HepG2 (cell line): Measurements from ENCODE around the gene GNG7. TPM values are rescaled to one million over a fixed set of nuclear protein-coding genes. Genes with fewer than 3 reads are reported as not detected.

Experiments used
- CBFB ChIP-seq: sonication (generic); formaldehyde crosslinking; IDR thresholded peaks from 2 replicates; pipeline ENCODE4 v1.4.0; 2020; ENCODE audit warnings: missing genetic modification reagents
- CBX5 ChIP-seq: sonication (generic); formaldehyde crosslinking; IDR thresholded peaks from 2 replicates; pipeline ENCODE4 v1.4.0; 2020; ENCODE audit warnings: missing genetic modification reagents, borderline replicate concordance
- GTF3A ChIP-seq: sonication (generic); formaldehyde crosslinking; conservative IDR thresholded peaks from 2 replicates; pipeline ENCODE4 v1.4.0; 2020; ENCODE audit warnings: mild to moderate bottlenecking, missing genetic modification reagents
- MATR3 ChIP-seq: sonication (generic); formaldehyde crosslinking; IDR thresholded peaks from 2 replicates; pipeline ENCODE4 v1.4.0; 2020; ENCODE audit warnings: missing genetic modification reagents
- MYC ChIP-seq: sonication (generic); formaldehyde crosslinking; IDR thresholded peaks from 2 replicates; pipeline ENCODE4 v1.9.0; 2021; ENCODE audit warnings: missing genetic modification reagents, borderline replicate concordance
- PITX1 ChIP-seq: sonication (generic); formaldehyde crosslinking; IDR thresholded peaks from 2 replicates; pipeline ENCODE4 v1.5.1; 2020; ENCODE audit warnings: mild to moderate bottlenecking, missing genetic modification reagents
- POLR2AphosphoS2 ChIP-seq: IDR thresholded peaks from 2 replicates; pipeline ENCODE4 v1.6.1; 2011; ENCODE audit warnings: low read depth, low read length, improper control_type of control experiment
- SOX5 ChIP-seq: IDR thresholded peaks from 2 replicates; pipeline ENCODE4 v1.6.1; 2016; ENCODE audit warnings: borderline replicate concordance
- TCF12 ChIP-seq, 2 experiments: fragments of 450-650 bp in 1 of 2; sonication (generic) in 1 of 2; formaldehyde crosslinking in 1 of 2; IDR thresholded peaks; 2 replicates each; pipeline versions ENCODE4 v1.6.1 to v1.8.0; 2017 to 2022; ENCODE audit warnings: antibody characterized with exemption in 1 of 2, mild to moderate bottlenecking in 1 of 2, missing genetic modification reagents in 1 of 2, moderate library complexity in 1 of 2
- ZMAT3 ChIP-seq: sonication (generic); formaldehyde crosslinking; conservative IDR thresholded peaks from 2 replicates; pipeline ENCODE4 v1.7.0; 2021; ENCODE audit warnings: missing genetic modification reagents
- ZNF556 ChIP-seq: sonication (generic); formaldehyde crosslinking; IDR thresholded peaks from 2 replicates; pipeline ENCODE4 v1.4.0; 2020; ENCODE audit warnings: mild to moderate bottlenecking, missing genetic modification reagents, borderline replicate concordance
- ZNF572 ChIP-seq: sonication (generic); formaldehyde crosslinking; IDR thresholded peaks from 2 replicates; pipeline ENCODE4 v1.5.1; 2020; ENCODE audit warnings: mild to moderate bottlenecking, missing genetic modification reagents
- ZNF790 ChIP-seq: sonication (generic); formaldehyde crosslinking; IDR thresholded peaks from 2 replicates; pipeline ENCODE4 v1.8.0; 2022; ENCODE audit warnings: missing genetic modification reagents, mild to moderate bottlenecking, borderline replicate concordance
- ZSCAN9 ChIP-seq: IDR thresholded peaks from 2 replicates; pipeline ENCODE4 v1.6.1; 2016; ENCODE audit warnings: borderline replicate concordance
- polyA plus RNA-seq, 8 experiments: library from polyadenylated mRNA; depleted of rRNA in 3 of 8; stranded (reverse) in 7 of 8; unstranded in 1 of 8; fragments of >200 nt; fragmentation: Illumina TruSeq in 4 of 8; extraction: Trizol in 4 of 8; gene quantifications; 2 replicates each; pipeline versions ENCODE4 v1.2.1 to v1.2.3, GENCODE V29; 2011 to 2016; ENCODE audit warnings: low read depth in 4 of 8, missing spikeins in 1 of 8, mixed read lengths in 1 of 8; ENCODE audit not compliant: insufficient read depth in 1 of 8
- total RNA-seq, 5 experiments: library from RNA; depleted of rRNA; stranded (reverse); fragments of >200 nt; fragmentation: Illumina TruSeq; extraction: Trizol; gene quantifications; 2 replicates each; pipeline ENCODE4 v1.2.3, GENCODE V29; 2016; ENCODE audit warnings: low read depth in 1 of 5
- TF ChIP-seq, protein P1 (sequence below): sonication (generic); formaldehyde crosslinking; conservative IDR thresholded peaks from 2 replicates; pipeline ENCODE4 v1.5.0; 2020; ENCODE audit warnings: missing genetic modification reagents
- TF ChIP-seq, protein P2 (sequence below): sonication (generic); formaldehyde crosslinking; IDR thresholded peaks from 2 replicates; pipeline ENCODE4 v1.5.1; 2020; ENCODE audit warnings: mild to moderate bottlenecking, moderate library complexity, missing genetic modification reagents
- TF ChIP-seq, protein P3 (sequence below): sonication (generic); formaldehyde crosslinking; IDR thresholded peaks from 2 replicates; pipeline ENCODE4 v1.5.0; 2020; ENCODE audit warnings: mild to moderate bottlenecking, missing genetic modification reagents, borderline replicate concordance
- TF ChIP-seq, protein P4 (sequence below): sonication (generic); formaldehyde crosslinking; conservative IDR thresholded peaks from 2 replicates; pipeline ENCODE4 v1.4.0; 2020; ENCODE audit warnings: missing genetic modification reagents
- TF ChIP-seq, protein P5 (sequence below): sonication (generic); formaldehyde crosslinking; IDR thresholded peaks from 2 replicates; pipeline ENCODE4 v1.5.1; 2020; ENCODE audit warnings: mild to moderate bottlenecking, missing genetic modification reagents, moderate library complexity
- TF ChIP-seq, protein P6 (sequence below): sonication (generic); formaldehyde crosslinking; IDR thresholded peaks from 2 replicates; pipeline ENCODE4 v1.9.0; 2021; ENCODE audit warnings: missing genetic modification reagents, borderline replicate concordance

GNG7 gene
- total and polyA plus RNA-seq, 2 of the 13 experiments (the other 11 are each of a cell fraction or from before 2014, with no cell fraction given), result 1.4 to 3.3 TPM

DNA sequence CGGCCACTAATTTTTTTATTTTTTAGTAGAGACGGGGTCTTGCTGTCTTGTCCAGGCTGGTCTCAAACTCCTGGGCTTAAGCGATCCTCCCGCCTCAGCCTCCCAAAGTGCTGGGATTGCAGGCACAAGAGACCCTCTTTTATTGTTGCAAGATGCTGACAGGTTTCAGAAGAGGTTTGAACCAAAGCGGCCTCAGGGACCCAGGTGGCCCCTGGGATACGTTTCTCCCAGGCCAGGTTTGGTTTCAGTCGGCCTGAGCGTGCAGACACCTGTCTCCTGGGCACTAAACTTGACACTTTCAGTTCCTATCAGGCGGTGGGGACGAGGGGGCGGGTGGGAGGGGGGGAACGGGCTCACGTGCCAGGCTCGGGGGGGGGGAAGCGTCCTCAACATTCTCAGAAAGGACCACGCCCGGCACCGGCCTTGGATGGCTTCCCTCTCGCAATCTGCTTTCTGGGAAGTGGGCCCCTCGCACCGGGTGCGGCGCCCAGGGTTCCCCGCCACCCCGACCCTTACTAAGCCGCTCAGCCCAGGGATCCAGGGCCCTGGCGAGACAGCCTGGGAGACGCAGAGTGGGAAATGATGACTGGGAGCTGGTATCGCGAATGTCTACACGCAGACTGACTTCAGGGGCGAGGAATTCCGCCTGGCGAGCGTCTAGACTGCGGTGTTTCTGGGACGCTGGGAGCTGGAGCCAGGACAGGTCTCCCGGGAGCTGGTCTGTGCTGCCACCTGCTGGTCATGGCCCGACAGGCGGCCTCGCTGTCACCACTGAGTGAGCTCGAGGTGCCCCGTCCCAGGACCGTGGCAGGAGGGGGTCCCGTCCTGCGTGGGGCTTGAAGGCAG lies 91.6 kb downstream of the GNG7 start (continued):
- TF ChIP-seq, protein P1, sequence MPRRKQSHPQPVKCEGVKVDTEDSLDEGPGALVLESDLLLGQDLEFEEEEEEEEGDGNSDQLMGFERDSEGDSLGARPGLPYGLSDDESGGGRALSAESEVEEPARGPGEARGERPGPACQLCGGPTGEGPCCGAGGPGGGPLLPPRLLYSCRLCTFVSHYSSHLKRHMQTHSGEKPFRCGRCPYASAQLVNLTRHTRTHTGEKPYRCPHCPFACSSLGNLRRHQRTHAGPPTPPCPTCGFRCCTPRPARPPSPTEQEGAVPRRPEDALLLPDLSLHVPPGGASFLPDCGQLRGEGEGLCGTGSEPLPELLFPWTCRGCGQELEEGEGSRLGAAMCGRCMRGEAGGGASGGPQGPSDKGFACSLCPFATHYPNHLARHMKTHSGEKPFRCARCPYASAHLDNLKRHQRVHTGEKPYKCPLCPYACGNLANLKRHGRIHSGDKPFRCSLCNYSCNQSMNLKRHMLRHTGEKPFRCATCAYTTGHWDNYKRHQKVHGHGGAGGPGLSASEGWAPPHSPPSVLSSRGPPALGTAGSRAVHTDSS (CRISPR knock-in tag), result no peak
- 0 out of 2 replicates have a peak, but pooled peaks have one; percentile 35 for TF ChIP-seq SOX5
- no peak for TF ChIP-seq ZMAT3 (CRISPR knock-in tag)
- TF ChIP-seq ZNF790 (CRISPR knock-in tag), result no peak
- TF ChIP-seq ZNF572 (CRISPR knock-in tag), result no peak
- TF ChIP-seq POLR2AphosphoS2, result no peak
- no peak for TF ChIP-seq TCF12 (IDR thresholded peaks at IDR 0.05)
- no peak for TF ChIP-seq TCF12 (CRISPR knock-in tag; IDR thresholded peaks at IDR 0.05)
- no peak for TF ChIP-seq MATR3 (CRISPR knock-in tag)
- peak; percentile 46; the same call in 1 of the 2 replicates for TF ChIP-seq ZSCAN9 (CRISPR knock-in tag)
- TF ChIP-seq, protein P2, sequence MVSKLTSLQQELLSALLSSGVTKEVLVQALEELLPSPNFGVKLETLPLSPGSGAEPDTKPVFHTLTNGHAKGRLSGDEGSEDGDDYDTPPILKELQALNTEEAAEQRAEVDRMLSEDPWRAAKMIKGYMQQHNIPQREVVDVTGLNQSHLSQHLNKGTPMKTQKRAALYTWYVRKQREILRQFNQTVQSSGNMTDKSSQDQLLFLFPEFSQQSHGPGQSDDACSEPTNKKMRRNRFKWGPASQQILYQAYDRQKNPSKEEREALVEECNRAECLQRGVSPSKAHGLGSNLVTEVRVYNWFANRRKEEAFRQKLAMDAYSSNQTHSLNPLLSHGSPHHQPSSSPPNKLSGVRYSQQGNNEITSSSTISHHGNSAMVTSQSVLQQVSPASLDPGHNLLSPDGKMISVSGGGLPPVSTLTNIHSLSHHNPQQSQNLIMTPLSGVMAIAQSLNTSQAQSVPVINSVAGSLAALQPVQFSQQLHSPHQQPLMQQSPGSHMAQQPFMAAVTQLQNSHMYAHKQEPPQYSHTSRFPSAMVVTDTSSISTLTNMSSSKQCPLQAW (CRISPR knock-in tag), result peak; percentile 84
- 0 out of 2 replicates have a peak, but pooled peaks have one; percentile 30 for TF ChIP-seq CBFB (CRISPR knock-in tag)
- TF ChIP-seq ZNF556 (CRISPR knock-in tag), result no peak
- TF ChIP-seq, protein P3, sequence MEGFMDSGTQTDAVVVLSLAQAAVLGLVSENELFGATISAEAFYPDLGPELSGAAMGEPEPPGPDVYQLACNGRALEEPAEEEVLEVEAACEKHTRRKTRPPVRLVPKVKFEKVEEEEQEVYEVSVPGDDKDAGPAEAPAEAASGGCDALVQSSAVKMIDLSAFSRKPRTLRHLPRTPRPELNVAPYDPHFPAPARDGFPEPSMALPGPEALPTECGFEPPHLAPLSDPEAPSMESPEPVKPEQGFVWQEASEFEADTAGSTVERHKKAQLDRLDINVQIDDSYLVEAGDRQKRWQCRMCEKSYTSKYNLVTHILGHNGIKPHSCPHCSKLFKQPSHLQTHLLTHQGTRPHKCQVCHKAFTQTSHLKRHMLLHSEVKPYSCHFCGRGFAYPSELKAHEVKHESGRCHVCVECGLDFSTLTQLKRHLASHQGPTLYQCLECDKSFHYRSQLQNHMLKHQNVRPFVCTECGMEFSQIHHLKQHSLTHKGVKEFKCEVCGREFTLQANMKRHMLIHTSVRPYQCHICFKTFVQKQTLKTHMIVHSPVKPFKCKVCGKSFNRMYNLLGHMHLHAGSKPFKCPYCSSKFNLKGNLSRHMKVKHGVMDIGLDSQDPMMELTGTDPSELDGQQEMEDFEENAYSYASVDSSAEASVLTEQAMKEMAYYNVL (CRISPR knock-in tag), result peak; percentile 31; the same call in 1 of the 2 replicates
- TF ChIP-seq, protein P4, sequence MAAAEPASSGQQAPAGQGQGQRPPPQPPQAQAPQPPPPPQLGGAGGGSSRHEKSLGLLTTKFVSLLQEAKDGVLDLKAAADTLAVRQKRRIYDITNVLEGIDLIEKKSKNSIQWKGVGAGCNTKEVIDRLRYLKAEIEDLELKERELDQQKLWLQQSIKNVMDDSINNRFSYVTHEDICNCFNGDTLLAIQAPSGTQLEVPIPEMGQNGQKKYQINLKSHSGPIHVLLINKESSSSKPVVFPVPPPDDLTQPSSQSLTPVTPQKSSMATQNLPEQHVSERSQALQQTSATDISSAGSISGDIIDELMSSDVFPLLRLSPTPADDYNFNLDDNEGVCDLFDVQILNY, result no peak
- TF ChIP-seq GTF3A (CRISPR knock-in tag), result no peak
- TF ChIP-seq, protein P5, sequence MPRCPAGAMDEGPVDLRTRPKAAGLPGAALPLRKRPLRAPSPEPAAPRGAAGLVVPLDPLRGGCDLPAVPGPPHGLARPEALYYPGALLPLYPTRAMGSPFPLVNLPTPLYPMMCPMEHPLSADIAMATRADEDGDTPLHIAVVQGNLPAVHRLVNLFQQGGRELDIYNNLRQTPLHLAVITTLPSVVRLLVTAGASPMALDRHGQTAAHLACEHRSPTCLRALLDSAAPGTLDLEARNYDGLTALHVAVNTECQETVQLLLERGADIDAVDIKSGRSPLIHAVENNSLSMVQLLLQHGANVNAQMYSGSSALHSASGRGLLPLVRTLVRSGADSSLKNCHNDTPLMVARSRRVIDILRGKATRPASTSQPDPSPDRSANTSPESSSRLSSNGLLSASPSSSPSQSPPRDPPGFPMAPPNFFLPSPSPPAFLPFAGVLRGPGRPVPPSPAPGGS (CRISPR knock-in tag), result no peak
- peak; percentile 49; the same call in 1 of the 2 replicates for TF ChIP-seq MYC (CRISPR knock-in tag)
- TF ChIP-seq CBX5 (CRISPR knock-in tag), result peak; percentile 38; the same call in 1 of the 2 replicates
- peak; percentile 20; the same call in 1 of the 2 replicates for TF ChIP-seq PITX1
- TF ChIP-seq, protein P6, sequence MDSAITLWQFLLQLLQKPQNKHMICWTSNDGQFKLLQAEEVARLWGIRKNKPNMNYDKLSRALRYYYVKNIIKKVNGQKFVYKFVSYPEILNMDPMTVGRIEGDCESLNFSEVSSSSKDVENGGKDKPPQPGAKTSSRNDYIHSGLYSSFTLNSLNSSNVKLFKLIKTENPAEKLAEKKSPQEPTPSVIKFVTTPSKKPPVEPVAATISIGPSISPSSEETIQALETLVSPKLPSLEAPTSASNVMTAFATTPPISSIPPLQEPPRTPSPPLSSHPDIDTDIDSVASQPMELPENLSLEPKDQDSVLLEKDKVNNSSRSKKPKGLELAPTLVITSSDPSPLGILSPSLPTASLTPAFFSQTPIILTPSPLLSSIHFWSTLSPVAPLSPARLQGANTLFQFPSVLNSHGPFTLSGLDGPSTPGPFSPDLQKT (CRISPR knock-in tag), result no peak
